Transverse colon (tissue), 4 donors: ENCODE results near the gene SELENOO. TPM values are rescaled to one million over a fixed set of nuclear protein-coding genes. Genes with fewer than 3 reads are reported as not detected.

Experiments used
- DNase-seq: peaks from one replicate; pipeline ENCODE4 v3.0.0-alpha.2; 2019
- H3K27ac ChIP-seq, 4 donors: fragments of 200-600 bp; sonication (generic); 2 replicates each; pipeline ENCODE4 v1.5.1; 2016 to 2018; ENCODE audit warnings: inconsistent platforms in 4 of 4
- H3K27me3 ChIP-seq: fragments of 200-600 bp; sonication (generic); 2 replicates; pipeline ENCODE4 v1.5.1; 2017; ENCODE audit warnings: inconsistent platforms
- H3K36me3 ChIP-seq, 4 donors: fragments of 200-600 bp; sonication (generic); 2 replicates each; pipeline ENCODE4 v1.5.1; 2017 to 2019; ENCODE audit warnings: inconsistent platforms in 4 of 4
- H3K4me1 ChIP-seq, 4 donors: fragments of 200-600 bp; sonication (generic); 2 replicates each; pipeline ENCODE4 v1.5.1; 2017 to 2020; ENCODE audit warnings: inconsistent platforms in 4 of 4
- H3K4me3 ChIP-seq, 4 donors: fragments of 200-600 bp; sonication (generic); 1 replicate in 1 of 4; 2 replicates in 3 of 4; pipeline versions ENCODE4 v1.5.1 to v1.6.1; 2017 to 2019; ENCODE audit warnings: inconsistent platforms in 4 of 4
- H3K9me3 ChIP-seq, 2 donors: fragments of 200-600 bp; sonication (generic); 2 replicates each; pipeline ENCODE4 v1.5.1; 2017 to 2019; ENCODE audit warnings: inconsistent platforms in 2 of 2
- CTCF ChIP-seq, 5 experiments: fragments of 200-600 bp in 3 of 5; fragments of 450-650 bp in 2 of 5; sonication (generic) in 3 of 5; IDR thresholded peaks; 1 replicate in 2 of 5; 2 replicates in 3 of 5; pipeline ENCODE4 v1.5.1; 2016 to 2017; ENCODE audit warnings: antibody characterized with exemption in 5 of 5, inconsistent platforms in 3 of 5, mild to moderate bottlenecking in 2 of 5, moderate library complexity in 1 of 5
- EP300 ChIP-seq: sonication (generic); formaldehyde crosslinking; IDR thresholded peaks from one replicate; pipeline ENCODE4 v1.6.1; 2017; ENCODE audit warnings: antibody characterized with exemption, low read depth
- POLR2A ChIP-seq: fragments of 450-650 bp; IDR thresholded peaks from one replicate; pipeline ENCODE4 v1.6.1; 2016; ENCODE audit warnings: antibody characterized with exemption, mild to moderate bottlenecking, moderate library complexity
- POLR2AphosphoS5 ChIP-seq, 3 donors: sonication (generic); formaldehyde crosslinking; IDR thresholded peaks; one replicate each; pipeline ENCODE4 v1.6.1; 2016; ENCODE audit warnings: antibody characterized with exemption in 3 of 3
- WGBS, 2 donors: methylation state at CpG; one replicate each; pipeline ENCODE4 v1.1.5; 2018; ENCODE audit warnings: low coverage in 1 of 2; 5-methylcytosine and 5-hydroxymethylcytosine counted together
- in situ Hi-C, 4 donors: fragments of 200-750 bp; cut with MboI; loops; one replicate each; pipeline versions ENCODE4 v1.15.0 to v1.15.1; 2017; ENCODE audit warnings: low sequenced_read_pairs in 3 of 4, low pct_ligation_motif_present in 1 of 4, low pct_unique_long_range_greater_than_20kb in 1 of 4
- intact Hi-C: fragments of 100-400 bp; cut with DNase I; formaldehyde crosslinking; loops from one replicate; pipeline ENCODE4 v1.15.1; 2023; ENCODE audit warnings: low total_unique reads
- total RNA-seq, 4 donors: library from RNA; depleted of rRNA; stranded (reverse); fragments of >200 nt; gene quantifications; one replicate each; pipeline ENCODE4 v1.1.0, GENCODE V29; 2016

SELENOO gene
- total RNA-seq, 4 donors from 2014 or later = 27.3 to 91.3 (median 35.1) TPM

- no peaks in the 10 kb centered on the region for H3K36me3 ChIP-seq
- peaks cover 22 to 50% (median 42%) of the 10 kb centered on the region in 4 donors for H3K4me1 ChIP-seq
- H3K9me3 ChIP-seq = no peaks in the 10 kb centered on the region
- H3K27me3 ChIP-seq = no peaks in the 10 kb centered on the region
- intact Hi-C loops (no loop called here), in situ Hi-C loops (no loop called here)
- no peak for TF ChIP-seq EP300
- no peak for TF ChIP-seq POLR2A
- TF ChIP-seq CTCF (IDR thresholded peaks at IDR 0.05) = no peak
- no peak for TF ChIP-seq POLR2AphosphoS5 (IDR thresholded peaks at IDR 0.05)
- DNase-seq = no peak
- 87 to 93% methylated on average over 3 to 23 of the region's 29 CpGs for WGBS, 2 donors
- H3K4me3 ChIP-seq = no peak overlapping the region
- H3K27ac ChIP-seq = no peak overlapping the region
These were observed 47.6 kb downstream of the SELENOO start for GRCh38 chr22:50248196-50249081.

- Histone ChIP-seq H3K4me3 (peak overlapping the region in 2 of 4 donors; percentile 64 to 69), H3K4me1 (peaks cover 22 to 41% (median 34%) of the 10 kb centered on the region in 4 donors), H3K36me3 (no peaks in the 10 kb centered on the region), H3K9me3 (no peaks in the 10 kb centered on the region), H3K27ac (no peak overlapping the region), H3K27me3 (no peaks in the 10 kb centered on the region)
- in situ Hi-C loops (loop anchor here in 2 of 4 donors (10.0 kb wide), 1 partner anchor 75 kb away; the partner anchor contains the start of gene DENND6B (in 2 of the 2)), intact Hi-C loops (loop anchor here (10.0 kb wide), 1 partner anchor 225 kb away; the partner anchor contains the start of gene SBF1)
- TF ChIP-seq EP300 = no peak
- TF ChIP-seq POLR2AphosphoS5 (IDR thresholded peaks at IDR 0.05) = no peak
- no peak for TF ChIP-seq POLR2A
- TF ChIP-seq CTCF (IDR thresholded peaks at IDR 0.05) = no peak
- 88% methylated on average over 31 of the region's 32 CpGs; no CpG with 5 or more reads in 1 of the 2 donors for WGBS, 2 donors
- DNase-seq = no peak
These were observed 48.8 kb downstream of the SELENOO start for GRCh38 chr22:50249341-50250248.

- DNase-seq = no peak
- Histone ChIP-seq H3K4me1 (peaks cover 22 to 41% (median 34%) of the 10 kb centered on the region in 4 donors), H3K9me3 (no peaks in the 10 kb centered on the region), H3K36me3 (no peaks in the 10 kb centered on the region), H3K4me3 (peak overlapping the region in 3 of 4 donors; percentile 46 to 69 (median 64)), H3K27ac (peak overlapping the region in 3 of 4 donors; percentile 74 to 86 (median 79)), H3K27me3 (no peaks in the 10 kb centered on the region)
- intact Hi-C loops = loop anchor here (10.0 kb wide), 1 partner anchor 225 kb away; the partner anchor contains the start of gene SBF1
- in situ Hi-C loops = loop anchor here in 2 of 4 donors (10.0 kb wide), 1 partner anchor 75 kb away; the partner anchor contains the start of gene DENND6B (in 2 of the 2)
- TF ChIP-seq EP300 (no peak), POLR2AphosphoS5 (IDR thresholded peaks at IDR 0.05) (no peak), POLR2A (no peak), CTCF (IDR thresholded peaks at IDR 0.05) (no peak)
- 54% methylated on average over 11 of the region's 11 CpGs; no CpG with 5 or more reads in 1 of the 2 donors for WGBS, 2 donors
These were observed 49.4 kb downstream of the SELENOO start for GRCh38 chr22:50250249-50250554.
